ENCODE results near the gene TFCP2.

TFCP2 gene

GRCh38 chr12:51216642-51217041 lies 43.7 kb upstream of the TFCP2 start:
- Histone ChIP-seq H3K4me1 (ENCODE audit: control insufficient read depth, insufficient read depth, low read length) (peaks cover 3% of the 10 kb centered on the region), H3K9me3 (ENCODE audit: control insufficient read depth, insufficient read depth, low read depth, low read length) (no peaks in the 10 kb centered on the region), H3K4me3 (ENCODE audit: low read depth, low read length) (peak overlapping the region; percentile 65), H3K36me3 (ENCODE audit: control insufficient read depth in 2 of 2, insufficient read depth in 1 of 2, low read length in 2 of 2) (no peaks in the 10 kb centered on the region), H3K27ac (ENCODE audit: extremely low read depth, low read depth, low read length) (no peak overlapping the region)
- TF ChIP-seq ZNF518A (tag by site-specific recombination; conservative IDR thresholded peaks at IDR 0.05; ENCODE audit: low read depth), result no peak
- TF ChIP-seq KLF10 (tag by site-specific recombination; IDR thresholded peaks at IDR 0.05), result no peak
- no peak for TF ChIP-seq ZNF174 (tag by site-specific recombination; IDR thresholded peaks at IDR 0.05)
- TF ChIP-seq ZNF24 (tag by site-specific recombination; IDR thresholded peaks at IDR 0.05), result no peak
- TF ChIP-seq ZNF148 (tag by site-specific recombination; IDR thresholded peaks at IDR 0.05; ENCODE audit: borderline replicate concordance), result no peak
- no peak for TF ChIP-seq ZNF555 (tag by site-specific recombination; conservative IDR thresholded peaks at IDR 0.05)
- no peak for TF ChIP-seq TSHZ1 (tag by site-specific recombination; IDR thresholded peaks at IDR 0.05; ENCODE audit: borderline replicate concordance)
- TF ChIP-seq HOXC10 (CRISPR knock-in tag; IDR thresholded peaks at IDR 0.05), result no peak
- CTCF ChIA-PET, result interaction anchor here (0.9 kb wide), 1 partner anchor 10 kb away, joined by 4 read pairs; no protein-coding TSS in a partner anchor
- POLR2A ChIA-PET, result interaction anchor here (1.1 to 4.0 kb wide), 2 partner anchors 22 to 28 kb away, joined by 3 to 36 read pairs; partner anchors contain the start of gene DAZAP2

GRCh38 chr12:51214895-51215294 lies 42.0 kb upstream of the TFCP2 start:
- TF ChIP-seq PRDM6 (tag by site-specific recombination; IDR thresholded peaks at IDR 0.05) (no peak), ZNF292 (tag by site-specific recombination; IDR thresholded peaks at IDR 0.05; ENCODE audit: borderline replicate concordance, low read depth) (no peak), ZNF792 (tag by site-specific recombination; IDR thresholded peaks at IDR 0.05) (no peak), ZNF10 (tag by site-specific recombination; IDR thresholded peaks at IDR 0.05) (no peak), ZSCAN16 (tag by site-specific recombination; IDR thresholded peaks at IDR 0.05) (no peak)
- no peaks in the 10 kb centered on the region for H3K36me3 ChIP-seq (ENCODE audit: control insufficient read depth in 2 of 2, insufficient read depth in 1 of 2, low read length in 2 of 2)
- H3K4me3 ChIP-seq (ENCODE audit: low read depth, low read length), result no peak overlapping the region
- H3K27ac ChIP-seq (ENCODE audit: extremely low read depth, low read depth, low read length), result no peak overlapping the region
- ChIA-PET CTCF (no interaction called here), POLR2A (no interaction called here)
- H3K4me1 ChIP-seq (ENCODE audit: control insufficient read depth, insufficient read depth, low read length), result peaks cover 3% of the 10 kb centered on the region
- no peaks in the 10 kb centered on the region for H3K9me3 ChIP-seq (ENCODE audit: control insufficient read depth, insufficient read depth, low read depth, low read length)
